K562 (cell line): Measurements from ENCODE around the gene FRG1. TPM values are rescaled to one million over a fixed set of nuclear protein-coding genes. Genes with fewer than 3 reads are reported as not detected.
A peak's percentile ranks its signal among the peaks of the same experiment; 100 is the strongest.

Source experiments
- CCAR2 ChIP-seq: fragments of 200-400 bp; formaldehyde crosslinking; IDR thresholded peaks from 2 replicates; pipeline ENCODE4 v1.6.1; 2017; ENCODE audit warnings: mild to moderate bottlenecking, low read depth, low read length
- COPS2 ChIP-seq: fragments of 450-650 bp; conservative IDR thresholded peaks from 2 replicates; pipeline ENCODE4 v1.6.1; 2016; ENCODE audit warnings: mild to moderate bottlenecking, moderate library complexity
- DPF2 ChIP-seq: fragments of 450-650 bp; IDR thresholded peaks from 2 replicates; pipeline ENCODE4 v1.6.1; 2016
- HEY1 ChIP-seq: fragments of 250-450 bp; sonication (Bioruptor Pico); IDR thresholded peaks from 2 replicates; pipeline ENCODE4 v1.5.0; 2020; ENCODE audit warnings: mild to moderate bottlenecking, moderate library complexity, borderline replicate concordance
- IRF2 ChIP-seq: sonication (generic); formaldehyde crosslinking; IDR thresholded peaks from 2 replicates; pipeline ENCODE4 v1.8.1; 2022; ENCODE audit warnings: mild to moderate bottlenecking, missing genetic modification reagents
- KLF16 ChIP-seq: IDR thresholded peaks from 2 replicates; pipeline ENCODE4 v1.6.1; 2016; ENCODE audit warnings: antibody characterized with exemption
- LARP7 ChIP-seq: fragments of 450-650 bp; IDR thresholded peaks from 2 replicates; pipeline ENCODE4 v1.6.1; 2016
- NCOA6 ChIP-seq: fragments of 450-650 bp; IDR thresholded peaks from 2 replicates; pipeline ENCODE4 v1.6.1; 2017; ENCODE audit warnings: mild to moderate bottlenecking
- NCOR1 ChIP-seq: fragments of 450-650 bp; IDR thresholded peaks from 2 replicates; pipeline ENCODE4 v1.6.1; 2016; ENCODE audit warnings: mild to moderate bottlenecking, moderate library complexity
- PRPF4 ChIP-seq: fragments of 200-400 bp; formaldehyde crosslinking; IDR thresholded peaks from one replicate; pipeline ENCODE4 v1.6.1; 2017; ENCODE audit warnings: low read length, low read depth, mild to moderate bottlenecking; ENCODE audit not compliant: insufficient read depth, poor library complexity, severe bottlenecking
- ZC3H4 ChIP-seq: sonication (generic); formaldehyde crosslinking; IDR thresholded peaks from 2 replicates; pipeline ENCODE4 v1.9.0; 2021; ENCODE audit warnings: missing genetic modification reagents, borderline replicate concordance
- ZNF140 ChIP-seq: fragments of 250-450 bp; sonication (Bioruptor Pico); IDR thresholded peaks from 2 replicates; pipeline ENCODE4 v1.8.0; 2021; ENCODE audit warnings: moderate library complexity, mild to moderate bottlenecking, inconsistent platforms
- ZNF23 ChIP-seq: fragments of 250-450 bp; sonication (Bioruptor Pico); IDR thresholded peaks from 2 replicates; pipeline ENCODE4 v1.4.0; 2020; ENCODE audit warnings: mild to moderate bottlenecking
- ZZZ3 ChIP-seq: fragments of 450-650 bp; IDR thresholded peaks from 2 replicates; pipeline ENCODE4 v1.6.1; 2016; ENCODE audit warnings: antibody characterized with exemption, mild to moderate bottlenecking, moderate library complexity
- polyA plus RNA-seq, 8 experiments: library from polyadenylated mRNA; depleted of rRNA in 4 of 8; stranded (reverse) in 5 of 8; unstranded in 3 of 8; fragments of >200 nt; fragmentation: Nextera tagmentation in 2 of 8; fragmentation: Illumina TruSeq in 1 of 8; extraction: Ambion mirVana in 2 of 8; extraction: Trizol in 1 of 8; gene quantifications; 2 replicates each; pipeline versions ENCODE4 v1.2.1 to v1.2.3, GENCODE V29; 2011 to 2014; ENCODE audit warnings: inconsistent platforms in 1 of 8, missing spikeins in 1 of 8
- total RNA-seq, 7 experiments: library from RNA; depleted of rRNA in 6 of 7; stranded (reverse); fragments of >200 nt in 6 of 7; fragmentation: Illumina TruSeq in 2 of 7; extraction: Trizol in 2 of 7; gene quantifications; 2 replicates each; pipeline versions ENCODE4 v1.2.1 to v1.2.3, GENCODE V29; 2011 to 2021; ENCODE audit warnings: low replicate concordance in 1 of 7
- TF ChIP-seq, protein P1 (sequence below): sonication (generic); formaldehyde crosslinking; IDR thresholded peaks from 2 replicates; pipeline ENCODE4 v1.8.0; 2022; ENCODE audit warnings: mild to moderate bottlenecking, missing genetic modification reagents
- TF ChIP-seq, protein P2 (sequence below): sonication (generic); formaldehyde crosslinking; IDR thresholded peaks from 2 replicates; pipeline ENCODE4 v1.8.0; 2022; ENCODE audit warnings: mild to moderate bottlenecking, missing genetic modification reagents
- TF ChIP-seq, protein P3 (sequence below): sonication (generic); formaldehyde crosslinking; IDR thresholded peaks from 2 replicates; pipeline ENCODE4 v1.8.0; 2022; ENCODE audit warnings: mild to moderate bottlenecking, missing genetic modification reagents, borderline replicate concordance
- TF ChIP-seq, protein P4 (sequence below): fragments of 450-650 bp; formaldehyde crosslinking; IDR thresholded peaks from 2 replicates; pipeline ENCODE4 v1.4.0; 2020; ENCODE audit warnings: mild to moderate bottlenecking
- TF ChIP-seq, protein P5 (sequence below): fragments of 250-450 bp; sonication (Bioruptor Pico); IDR thresholded peaks from 2 replicates; pipeline ENCODE4 v1.5.1; 2021; ENCODE audit warnings: mild to moderate bottlenecking

FRG1 gene
- total and polyA plus RNA-seq, 9 of the 15 experiments (the other 6 are each of a cell fraction or from before 2014, with no cell fraction given) = 36.4 to 203 (median 112) TPM

DNA sequence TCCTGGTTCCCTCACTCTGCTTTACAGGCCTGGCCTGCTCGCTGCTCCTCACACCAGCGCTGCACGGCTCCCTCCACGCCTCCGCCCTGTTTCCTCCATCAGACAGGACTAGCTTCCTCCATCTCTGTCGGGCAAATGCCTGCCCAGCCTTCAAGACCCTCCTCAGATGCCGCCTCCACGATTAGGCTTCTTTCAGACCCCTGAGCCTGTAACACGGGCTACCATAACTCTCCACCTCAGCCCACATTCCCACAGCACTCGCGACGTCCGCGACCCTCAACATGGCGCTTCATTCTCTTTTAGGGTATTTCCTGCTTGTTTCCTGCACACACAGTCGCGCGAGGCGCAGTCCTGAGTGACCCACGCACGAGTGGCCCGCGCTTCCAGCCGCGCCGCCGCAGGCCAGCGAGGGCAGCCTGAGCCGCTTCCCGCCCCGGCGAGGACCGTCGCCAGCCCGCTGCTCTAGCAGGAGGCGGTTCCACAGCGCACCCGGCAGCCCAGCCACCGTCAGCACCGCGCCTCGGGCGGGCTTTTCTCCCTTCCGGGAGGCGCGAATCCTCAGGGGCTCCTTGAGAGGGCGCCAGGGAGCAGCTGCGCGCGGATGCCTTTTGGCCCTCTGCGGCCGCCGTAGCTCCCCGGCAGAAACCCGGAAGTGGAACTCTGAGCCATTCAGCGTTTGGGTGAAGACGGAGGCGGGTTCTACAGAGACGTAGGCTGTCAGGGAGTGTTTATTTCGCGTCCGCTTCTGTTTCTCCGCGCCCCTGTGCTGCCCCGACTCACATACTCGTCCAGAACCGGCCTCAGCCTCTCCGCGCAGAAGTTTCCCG lies at the start of gene FRG1 (continued):
- TF ChIP-seq, protein P1, sequence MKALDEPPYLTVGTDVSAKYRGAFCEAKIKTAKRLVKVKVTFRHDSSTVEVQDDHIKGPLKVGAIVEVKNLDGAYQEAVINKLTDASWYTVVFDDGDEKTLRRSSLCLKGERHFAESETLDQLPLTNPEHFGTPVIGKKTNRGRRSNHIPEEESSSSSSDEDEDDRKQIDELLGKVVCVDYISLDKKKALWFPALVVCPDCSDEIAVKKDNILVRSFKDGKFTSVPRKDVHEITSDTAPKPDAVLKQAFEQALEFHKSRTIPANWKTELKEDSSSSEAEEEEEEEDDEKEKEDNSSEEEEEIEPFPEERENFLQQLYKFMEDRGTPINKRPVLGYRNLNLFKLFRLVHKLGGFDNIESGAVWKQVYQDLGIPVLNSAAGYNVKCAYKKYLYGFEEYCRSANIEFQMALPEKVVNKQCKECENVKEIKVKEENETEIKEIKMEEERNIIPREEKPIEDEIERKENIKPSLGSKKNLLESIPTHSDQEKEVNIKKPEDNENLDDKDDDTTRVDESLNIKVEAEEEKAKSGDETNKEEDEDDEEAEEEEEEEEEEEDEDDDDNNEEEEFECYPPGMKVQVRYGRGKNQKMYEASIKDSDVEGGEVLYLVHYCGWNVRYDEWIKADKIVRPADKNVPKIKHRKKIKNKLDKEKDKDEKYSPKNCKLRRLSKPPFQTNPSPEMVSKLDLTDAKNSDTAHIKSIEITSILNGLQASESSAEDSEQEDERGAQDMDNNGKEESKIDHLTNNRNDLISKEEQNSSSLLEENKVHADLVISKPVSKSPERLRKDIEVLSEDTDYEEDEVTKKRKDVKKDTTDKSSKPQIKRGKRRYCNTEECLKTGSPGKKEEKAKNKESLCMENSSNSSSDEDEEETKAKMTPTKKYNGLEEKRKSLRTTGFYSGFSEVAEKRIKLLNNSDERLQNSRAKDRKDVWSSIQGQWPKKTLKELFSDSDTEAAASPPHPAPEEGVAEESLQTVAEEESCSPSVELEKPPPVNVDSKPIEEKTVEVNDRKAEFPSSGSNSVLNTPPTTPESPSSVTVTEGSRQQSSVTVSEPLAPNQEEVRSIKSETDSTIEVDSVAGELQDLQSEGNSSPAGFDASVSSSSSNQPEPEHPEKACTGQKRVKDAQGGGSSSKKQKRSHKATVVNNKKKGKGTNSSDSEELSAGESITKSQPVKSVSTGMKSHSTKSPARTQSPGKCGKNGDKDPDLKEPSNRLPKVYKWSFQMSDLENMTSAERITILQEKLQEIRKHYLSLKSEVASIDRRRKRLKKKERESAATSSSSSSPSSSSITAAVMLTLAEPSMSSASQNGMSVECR (CRISPR knock-in tag) = 0 out of 2 replicates have a peak, but pooled peaks have one; percentile 42
- TF ChIP-seq NCOA6 = peak; percentile 79
- TF ChIP-seq, protein P2, sequence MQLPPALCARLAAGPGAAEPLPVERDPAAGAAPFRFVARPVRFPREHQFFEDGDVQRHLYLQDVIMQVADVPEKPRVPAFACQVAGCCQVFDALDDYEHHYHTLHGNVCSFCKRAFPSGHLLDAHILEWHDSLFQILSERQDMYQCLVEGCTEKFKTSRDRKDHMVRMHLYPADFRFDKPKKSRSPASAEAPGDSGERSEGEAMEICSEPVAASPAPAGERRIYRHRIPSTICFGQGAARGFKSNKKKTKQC (CRISPR knock-in tag) = peak; percentile 95
- no peak for TF ChIP-seq COPS2
- TF ChIP-seq NCOR1 = peak; percentile 37
- TF ChIP-seq ZNF23 = no peak
- TF ChIP-seq PRPF4 = no peak
- no peak for TF ChIP-seq HEY1 (CRISPR knock-in tag)
- no peak for TF ChIP-seq LARP7
- no peak for TF ChIP-seq IRF2 (CRISPR knock-in tag)
- TF ChIP-seq, protein P3, sequence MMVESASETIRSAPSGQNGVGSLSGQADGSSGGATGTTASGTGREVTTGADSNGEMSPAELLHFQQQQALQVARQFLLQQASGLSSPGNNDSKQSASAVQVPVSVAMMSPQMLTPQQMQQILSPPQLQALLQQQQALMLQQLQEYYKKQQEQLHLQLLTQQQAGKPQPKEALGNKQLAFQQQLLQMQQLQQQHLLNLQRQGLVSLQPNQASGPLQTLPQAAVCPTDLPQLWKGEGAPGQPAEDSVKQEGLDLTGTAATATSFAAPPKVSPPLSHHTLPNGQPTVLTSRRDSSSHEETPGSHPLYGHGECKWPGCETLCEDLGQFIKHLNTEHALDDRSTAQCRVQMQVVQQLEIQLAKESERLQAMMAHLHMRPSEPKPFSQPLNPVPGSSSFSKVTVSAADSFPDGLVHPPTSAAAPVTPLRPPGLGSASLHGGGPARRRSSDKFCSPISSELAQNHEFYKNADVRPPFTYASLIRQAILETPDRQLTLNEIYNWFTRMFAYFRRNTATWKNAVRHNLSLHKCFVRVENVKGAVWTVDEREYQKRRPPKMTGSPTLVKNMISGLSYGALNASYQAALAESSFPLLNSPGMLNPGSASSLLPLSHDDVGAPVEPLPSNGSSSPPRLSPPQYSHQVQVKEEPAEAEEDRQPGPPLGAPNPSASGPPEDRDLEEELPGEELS (CRISPR knock-in tag) = peak; percentile 81; the same call in 1 of the 2 replicates
- no peak for TF ChIP-seq CCAR2
- TF ChIP-seq, protein P4, sequence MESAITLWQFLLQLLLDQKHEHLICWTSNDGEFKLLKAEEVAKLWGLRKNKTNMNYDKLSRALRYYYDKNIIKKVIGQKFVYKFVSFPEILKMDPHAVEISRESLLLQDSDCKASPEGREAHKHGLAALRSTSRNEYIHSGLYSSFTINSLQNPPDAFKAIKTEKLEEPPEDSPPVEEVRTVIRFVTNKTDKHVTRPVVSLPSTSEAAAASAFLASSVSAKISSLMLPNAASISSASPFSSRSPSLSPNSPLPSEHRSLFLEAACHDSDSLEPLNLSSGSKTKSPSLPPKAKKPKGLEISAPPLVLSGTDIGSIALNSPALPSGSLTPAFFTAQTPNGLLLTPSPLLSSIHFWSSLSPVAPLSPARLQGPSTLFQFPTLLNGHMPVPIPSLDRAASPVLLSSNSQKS (CRISPR knock-in tag) = no peak
- no peak for TF ChIP-seq ZZZ3
- TF ChIP-seq ZNF140 = no peak
- TF ChIP-seq KLF16 = peak; percentile 96
- no peak for TF ChIP-seq DPF2
- TF ChIP-seq ZC3H4 = no peak
- TF ChIP-seq, protein P5, sequence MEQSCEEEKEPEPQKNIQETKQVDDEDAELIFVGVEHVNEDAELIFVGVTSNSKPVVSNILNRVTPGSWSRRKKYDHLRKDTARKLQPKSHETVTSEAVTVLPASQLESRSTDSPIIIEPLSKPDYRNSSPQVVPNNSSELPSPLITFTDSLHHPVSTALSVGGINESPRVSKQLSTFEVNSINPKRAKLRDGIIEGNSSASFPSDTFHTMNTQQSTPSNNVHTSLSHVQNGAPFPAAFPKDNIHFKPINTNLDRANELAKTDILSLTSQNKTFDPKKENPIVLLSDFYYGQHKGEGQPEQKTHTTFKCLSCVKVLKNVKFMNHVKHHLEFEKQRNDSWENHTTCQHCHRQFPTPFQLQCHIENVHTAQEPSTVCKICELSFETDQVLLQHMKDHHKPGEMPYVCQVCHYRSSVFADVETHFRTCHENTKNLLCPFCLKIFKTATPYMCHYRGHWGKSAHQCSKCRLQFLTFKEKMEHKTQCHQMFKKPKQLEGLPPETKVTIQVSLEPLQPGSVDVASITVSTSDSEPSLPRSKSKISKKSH (CRISPR knock-in tag) = no peak
